Gastroesophageal sphincter (tissue), 3 donors: ENCODE measurements around the gene TOLLIP.

Experiments
- EP300 ChIP-seq: sonication (generic); formaldehyde crosslinking; IDR thresholded peaks from one replicate; pipeline ENCODE4 v1.6.1; 2017; ENCODE audit warnings: antibody characterized with exemption, mild to moderate bottlenecking
- POLR2A ChIP-seq, 2 donors: fragments of 450-650 bp; IDR thresholded peaks; one replicate each; pipeline ENCODE4 v1.6.1; 2017; ENCODE audit warnings: antibody characterized with exemption in 2 of 2, mild to moderate bottlenecking in 2 of 2, moderate library complexity in 1 of 2
- TF ChIP-seq, protein P1 (sequence below), 4 experiments: fragments of 200-600 bp in 2 of 4; fragments of 450-650 bp in 2 of 4; sonication (generic) in 1 of 4; IDR thresholded peaks; one replicate each; pipeline ENCODE4 v1.5.1; 2017 to 2019; ENCODE audit warnings: antibody characterized with exemption in 4 of 4, mild to moderate bottlenecking in 2 of 4, moderate library complexity in 2 of 4

DNA sequence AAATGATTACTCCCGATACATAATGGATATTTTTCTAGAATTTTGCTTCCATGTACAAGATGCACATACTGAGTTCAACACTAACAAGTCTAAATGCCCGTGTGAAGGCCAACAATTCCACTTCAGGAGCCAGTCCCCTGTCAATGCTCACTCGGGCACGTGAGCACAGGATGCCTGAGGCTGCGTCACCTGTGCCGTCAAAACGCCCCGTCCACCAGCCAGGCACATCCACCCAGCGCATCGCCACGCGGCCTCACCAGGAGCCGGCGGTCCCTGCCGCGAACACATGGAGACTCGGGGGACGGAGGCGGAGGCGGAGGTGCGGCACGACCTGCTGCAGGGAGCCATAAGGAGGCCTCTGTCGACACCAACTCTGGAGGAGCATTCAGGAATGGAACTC, 9.8 kb downstream of the TOLLIP start:
- TF ChIP-seq, protein P1, sequence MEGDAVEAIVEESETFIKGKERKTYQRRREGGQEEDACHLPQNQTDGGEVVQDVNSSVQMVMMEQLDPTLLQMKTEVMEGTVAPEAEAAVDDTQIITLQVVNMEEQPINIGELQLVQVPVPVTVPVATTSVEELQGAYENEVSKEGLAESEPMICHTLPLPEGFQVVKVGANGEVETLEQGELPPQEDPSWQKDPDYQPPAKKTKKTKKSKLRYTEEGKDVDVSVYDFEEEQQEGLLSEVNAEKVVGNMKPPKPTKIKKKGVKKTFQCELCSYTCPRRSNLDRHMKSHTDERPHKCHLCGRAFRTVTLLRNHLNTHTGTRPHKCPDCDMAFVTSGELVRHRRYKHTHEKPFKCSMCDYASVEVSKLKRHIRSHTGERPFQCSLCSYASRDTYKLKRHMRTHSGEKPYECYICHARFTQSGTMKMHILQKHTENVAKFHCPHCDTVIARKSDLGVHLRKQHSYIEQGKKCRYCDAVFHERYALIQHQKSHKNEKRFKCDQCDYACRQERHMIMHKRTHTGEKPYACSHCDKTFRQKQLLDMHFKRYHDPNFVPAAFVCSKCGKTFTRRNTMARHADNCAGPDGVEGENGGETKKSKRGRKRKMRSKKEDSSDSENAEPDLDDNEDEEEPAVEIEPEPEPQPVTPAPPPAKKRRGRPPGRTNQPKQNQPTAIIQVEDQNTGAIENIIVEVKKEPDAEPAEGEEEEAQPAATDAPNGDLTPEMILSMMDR (IDR thresholded peaks at IDR 0.05), result no peak
- TF ChIP-seq EP300 (no peak), POLR2A (IDR thresholded peaks at IDR 0.05) (no peak)
